ENCODE results near the gene KIN. TPM values are rescaled to one million over a fixed set of nuclear protein-coding genes. Genes with fewer than 3 reads are reported as not detected.
A peak's percentile ranks its signal among the peaks of the same experiment; 100 is the strongest.

The KIN gene
- total and polyA plus RNA-seq, 2 experiments from 2014 or later = 7.3 to 7.4 TPM

DNA sequence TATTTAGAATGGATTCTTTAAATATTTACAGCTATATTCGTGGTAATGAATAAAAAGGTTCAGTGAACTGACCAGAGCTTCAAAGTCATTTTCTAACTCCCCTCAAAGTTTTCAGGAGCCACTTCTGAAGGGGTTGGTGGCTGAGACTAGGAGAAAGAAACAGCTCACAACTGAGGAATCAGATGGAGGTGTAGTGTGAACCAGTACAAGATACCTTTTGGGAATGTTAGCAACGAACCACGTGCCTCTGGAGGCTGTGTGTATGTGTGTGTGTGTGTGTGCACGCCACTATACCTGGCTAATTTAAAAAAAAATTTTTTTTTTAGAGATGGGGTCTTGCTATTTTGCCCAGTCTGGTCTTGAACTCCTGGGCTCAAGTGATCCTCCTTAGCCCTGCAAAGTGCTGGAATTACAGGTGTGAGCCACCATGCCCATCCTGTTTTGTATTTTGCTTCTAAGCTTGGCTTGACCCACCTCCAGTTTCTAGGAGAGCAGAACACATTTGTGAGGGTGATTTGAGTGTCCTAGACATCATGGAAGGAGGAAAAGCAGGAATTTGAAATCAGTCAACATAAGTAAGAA is 21.0 kb upstream of the KIN start:
- H3K27me3 ChIP-seq = no peaks in the 10 kb centered on the region
- no peak for DNase-seq (ENCODE audit: low read depth in 1 of 2, low spot score in 1 of 2)
- peaks cover 6% of the 10 kb centered on the region for H3K4me1 ChIP-seq (ENCODE audit: low read depth)
- no peak overlapping the region for H3K4me3 ChIP-seq
- H3K27ac ChIP-seq = no peak overlapping the region
- peaks cover 38% of the 10 kb centered on the region for H3K36me3 ChIP-seq
- TF ChIP-seq, protein P1, sequence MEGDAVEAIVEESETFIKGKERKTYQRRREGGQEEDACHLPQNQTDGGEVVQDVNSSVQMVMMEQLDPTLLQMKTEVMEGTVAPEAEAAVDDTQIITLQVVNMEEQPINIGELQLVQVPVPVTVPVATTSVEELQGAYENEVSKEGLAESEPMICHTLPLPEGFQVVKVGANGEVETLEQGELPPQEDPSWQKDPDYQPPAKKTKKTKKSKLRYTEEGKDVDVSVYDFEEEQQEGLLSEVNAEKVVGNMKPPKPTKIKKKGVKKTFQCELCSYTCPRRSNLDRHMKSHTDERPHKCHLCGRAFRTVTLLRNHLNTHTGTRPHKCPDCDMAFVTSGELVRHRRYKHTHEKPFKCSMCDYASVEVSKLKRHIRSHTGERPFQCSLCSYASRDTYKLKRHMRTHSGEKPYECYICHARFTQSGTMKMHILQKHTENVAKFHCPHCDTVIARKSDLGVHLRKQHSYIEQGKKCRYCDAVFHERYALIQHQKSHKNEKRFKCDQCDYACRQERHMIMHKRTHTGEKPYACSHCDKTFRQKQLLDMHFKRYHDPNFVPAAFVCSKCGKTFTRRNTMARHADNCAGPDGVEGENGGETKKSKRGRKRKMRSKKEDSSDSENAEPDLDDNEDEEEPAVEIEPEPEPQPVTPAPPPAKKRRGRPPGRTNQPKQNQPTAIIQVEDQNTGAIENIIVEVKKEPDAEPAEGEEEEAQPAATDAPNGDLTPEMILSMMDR (IDR thresholded peaks at IDR 0.05; ENCODE audit: low read depth, low read length) = no peak
- H3K9me3 ChIP-seq (ENCODE audit: low read depth) = no peaks in the 10 kb centered on the region

DNA sequence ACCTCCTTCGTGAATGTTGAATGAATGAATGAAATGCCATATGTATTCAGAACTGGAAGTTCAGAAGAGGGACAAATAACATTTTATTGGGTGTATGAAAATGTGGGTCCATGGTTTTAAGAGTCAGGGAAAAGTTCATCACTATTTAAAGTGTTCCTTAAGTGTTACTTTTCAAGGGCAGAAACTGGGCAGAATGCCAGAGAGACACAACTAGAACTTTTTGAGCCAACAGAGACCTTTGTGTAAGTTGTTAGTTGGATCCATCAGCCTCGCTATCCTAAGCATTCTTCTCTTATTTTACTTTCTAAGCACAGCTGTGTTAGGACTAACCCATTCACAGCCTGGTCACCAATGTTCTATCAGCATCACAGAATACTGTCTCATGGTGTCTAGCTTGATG is 16.9 kb upstream of the KIN start:
- Histone ChIP-seq H3K4me3 (no peak overlapping the region), H3K27me3 (no peaks in the 10 kb centered on the region), H3K36me3 (peaks cover 75% of the 10 kb centered on the region), H3K9me3 (ENCODE audit: low read depth) (no peaks in the 10 kb centered on the region), H3K4me1 (ENCODE audit: low read depth) (peaks cover 6% of the 10 kb centered on the region), H3K27ac (peak overlapping the region; percentile 24)
- TF ChIP-seq, protein P1 (IDR thresholded peaks at IDR 0.05; ENCODE audit: low read depth, low read length) = no peak
- DNase-seq (ENCODE audit: low read depth in 1 of 2, low spot score in 1 of 2) = peak in 1 of 2 donors; percentile 32

- DNase-seq (ENCODE audit: low read depth in 1 of 2, low spot score in 1 of 2) = no peak
These were observed 16.4 kb upstream of the KIN start for GRCh38 chr10:7804216-7804615.

GRCh38 chr10:7802606-7803005 is 14.8 kb upstream of the KIN start:
- H3K4me3 ChIP-seq = no peak overlapping the region
- no peak for DNase-seq (ENCODE audit: low read depth in 1 of 2, low spot score in 1 of 2)
- H3K27ac ChIP-seq = no peak overlapping the region
- peaks cover 6% of the 10 kb centered on the region for H3K4me1 ChIP-seq (ENCODE audit: low read depth)
- TF ChIP-seq, protein P1 (IDR thresholded peaks at IDR 0.05; ENCODE audit: low read depth, low read length) = no peak
- peaks cover 80% of the 10 kb centered on the region for H3K36me3 ChIP-seq
- no peaks in the 10 kb centered on the region for H3K27me3 ChIP-seq
- no peaks in the 10 kb centered on the region for H3K9me3 ChIP-seq (ENCODE audit: low read depth)

More at GRCh38 chr10:7804216-7804615, 16.4 kb upstream of the KIN start:
- Histone ChIP-seq H3K27ac (peak overlapping the region; percentile 24), H3K36me3 (peaks cover 80% of the 10 kb centered on the region), H3K9me3 (ENCODE audit: low read depth) (no peaks in the 10 kb centered on the region), H3K4me1 (ENCODE audit: low read depth) (peaks cover 6% of the 10 kb centered on the region), H3K4me3 (no peak overlapping the region), H3K27me3 (no peaks in the 10 kb centered on the region)
- TF ChIP-seq, protein P1 (IDR thresholded peaks at IDR 0.05; ENCODE audit: low read depth, low read length) = no peak

- Histone ChIP-seq H3K4me3 (no peak overlapping the region), H3K9me3 (ENCODE audit: low read depth) (no peaks in the 10 kb centered on the region), H3K27me3 (no peaks in the 10 kb centered on the region), H3K4me1 (ENCODE audit: low read depth) (peaks cover 12% of the 10 kb centered on the region), H3K36me3 (peaks cover 48% of the 10 kb centered on the region), H3K27ac (no peak overlapping the region)
- TF ChIP-seq, protein P1 (IDR thresholded peaks at IDR 0.05; ENCODE audit: low read depth, low read length) = no peak
- DNase-seq (ENCODE audit: low read depth in 1 of 2, low spot score in 1 of 2) = peak in 1 of 2 donors; percentile 92
These were observed 9.8 kb upstream of the KIN start for GRCh38 chr10:7797582-7797981.
